ENCODE data around the gene URB1.

URB1 gene

GRCh38 chr21:32298148-32298559, 94.7 kb downstream of the URB1 start:
- Histone ChIP-seq H3K4me3 (ENCODE audit: insufficient read depth, low read length, poor library complexity, severe bottlenecking) (no peak overlapping the region), H4K20me1 (ENCODE audit: low read depth, low read length) (no peaks in the 10 kb centered on the region), H3K27me3 (ENCODE audit: low read length) (no peaks in the 10 kb centered on the region), H3K27ac (ENCODE audit: low read depth, low read length) (no peak overlapping the region), H3F3A (ENCODE audit: insufficient read depth) (no peaks in the 10 kb centered on the region), H2AFZ (ENCODE audit: low read depth, low read length, severe bottlenecking) (no peak overlapping the region), H3K4me2 (ENCODE audit: low read depth, low read length, poor library complexity, severe bottlenecking) (no peak overlapping the region), H3K9ac (ENCODE audit: low read length) (no peak overlapping the region), H3K9me2 (replicated peaks; ENCODE audit: insufficient read depth, low read length) (no peaks in the 10 kb centered on the region), H3K9me3 (ENCODE audit: insufficient read depth, low read length) (no peaks in the 10 kb centered on the region), H3K36me3 (ENCODE audit: low read length) (no peaks in the 10 kb centered on the region), H3K79me2 (ENCODE audit: insufficient read depth, low read length) (no peaks in the 10 kb centered on the region)
- no peak for TF ChIP-seq CTCF (IDR thresholded peaks at IDR 0.05; ENCODE audit: insufficient read depth, low read length, poor library complexity, severe bottlenecking)
- TF ChIP-seq EZH2phosphoT487 (conservative IDR thresholded peaks at IDR 0.05; ENCODE audit: low read length): no peak

- Histone ChIP-seq H3K9me2 (replicated peaks; ENCODE audit: insufficient read depth, low read length) (no peaks in the 10 kb centered on the region), H3K27ac (ENCODE audit: low read depth, low read length) (no peak overlapping the region), H3K79me2 (ENCODE audit: insufficient read depth, low read length) (no peaks in the 10 kb centered on the region), H3K4me3 (ENCODE audit: insufficient read depth, low read length, poor library complexity, severe bottlenecking) (no peak overlapping the region), H3K4me2 (ENCODE audit: low read depth, low read length, poor library complexity, severe bottlenecking) (no peak overlapping the region), H3K9me3 (ENCODE audit: insufficient read depth, low read length) (no peaks in the 10 kb centered on the region), H3K36me3 (ENCODE audit: low read length) (no peaks in the 10 kb centered on the region), H3K27me3 (ENCODE audit: low read length) (no peaks in the 10 kb centered on the region), H2AFZ (ENCODE audit: low read depth, low read length, severe bottlenecking) (no peak overlapping the region), H3K9ac (ENCODE audit: low read length) (no peak overlapping the region), H3F3A (ENCODE audit: insufficient read depth) (no peaks in the 10 kb centered on the region), H4K20me1 (ENCODE audit: low read depth, low read length) (no peaks in the 10 kb centered on the region)
- no peak for TF ChIP-seq CTCF (IDR thresholded peaks at IDR 0.05; ENCODE audit: insufficient read depth, low read length, poor library complexity, severe bottlenecking)
- no peak for TF ChIP-seq EZH2phosphoT487 (conservative IDR thresholded peaks at IDR 0.05; ENCODE audit: low read length)
Measured at GRCh38 chr21:32297449-32297848, 95.4 kb downstream of the URB1 start.

- no peaks in the 10 kb centered on the region for H4K20me1 ChIP-seq (ENCODE audit: low read depth, low read length)
- no peak overlapping the region for H3K4me2 ChIP-seq (ENCODE audit: low read depth, low read length, poor library complexity, severe bottlenecking)
- H3K79me2 ChIP-seq (ENCODE audit: insufficient read depth, low read length): no peaks in the 10 kb centered on the region
- H3K27me3 ChIP-seq (ENCODE audit: low read length): no peaks in the 10 kb centered on the region
- no peaks in the 10 kb centered on the region for H3F3A ChIP-seq (ENCODE audit: insufficient read depth)
- H2AFZ ChIP-seq (ENCODE audit: low read depth, low read length, severe bottlenecking): no peak overlapping the region
- no peaks in the 10 kb centered on the region for H3K9me2 ChIP-seq (replicated peaks; ENCODE audit: insufficient read depth, low read length)
- H3K27ac ChIP-seq (ENCODE audit: low read depth, low read length): no peak overlapping the region
- H3K9me3 ChIP-seq (ENCODE audit: insufficient read depth, low read length): no peaks in the 10 kb centered on the region
- no peak for TF ChIP-seq CTCF (IDR thresholded peaks at IDR 0.05; ENCODE audit: insufficient read depth, low read length, poor library complexity, severe bottlenecking)
- TF ChIP-seq EZH2phosphoT487 (conservative IDR thresholded peaks at IDR 0.05; ENCODE audit: low read length): no peak
- no peaks in the 10 kb centered on the region for H3K36me3 ChIP-seq (ENCODE audit: low read length)
- H3K4me3 ChIP-seq (ENCODE audit: insufficient read depth, low read length, poor library complexity, severe bottlenecking): no peak overlapping the region
- H3K9ac ChIP-seq (ENCODE audit: low read length): no peak overlapping the region
Measured at GRCh38 chr21:32285476-32285875, 107.3 kb downstream of the URB1 start.
